Naive thymus-derived CD4-positive, alpha-beta T cell (primary cell): Measurements from ENCODE around the gene PARP15. TPM values are rescaled to one million over a fixed set of nuclear protein-coding genes. Genes with fewer than 3 reads are reported as not detected.
A peak's percentile ranks its signal among the peaks of the same experiment; 100 is the strongest.
"Not testable (repeated sequence)": the region's sequence is repeated elsewhere in the genome, so short reads cannot be mapped to it uniquely, and the experiment has no call there.

Experiments used
- ATAC-seq: fragments of 150-1000 bp; cut with Tn5 transposase; 2 replicates; pipeline ENCODE4 v1.10.0; 2021; ENCODE audit warnings: mild to moderate bottlenecking, moderate library complexity
- CTCF ChIA-PET: fragments of 350-600 bp; sonication (Branson Sonifier 250); formaldehyde crosslinking; loops from one replicate; lab custom pipeline; 2021; ENCODE audit warnings: antibody characterized with exemption; lab: Charles Lee
- POLR2A ChIA-PET: fragments of 350-600 bp; sonication (Branson Sonifier 250); formaldehyde crosslinking; loops from one replicate; lab custom pipeline; 2021; ENCODE audit warnings: antibody characterized with exemption, inconsistent platforms; lab: Charles Lee
- DNase-seq, 9 donors: peaks; one replicate each; pipeline versions ENCODE4 v3.0.0 to v3.0.0-alpha.2; 2020 to 2022; ENCODE audit warnings: mixed read lengths in 1 of 9
- H3K27ac ChIP-seq: one replicate; pipeline ENCODE4 v1.7.0; 2013; ENCODE audit warnings: mild to moderate bottlenecking, low read depth, low read length, moderate library complexity
- H3K27me3 ChIP-seq, 2 donors: one replicate each; pipeline ENCODE4 v1.7.0; 2013; ENCODE audit warnings: low read length in 2 of 2, mild to moderate bottlenecking in 2 of 2, moderate library complexity in 2 of 2; ENCODE audit not compliant: control insufficient read depth in 2 of 2, insufficient read depth in 2 of 2
- H3K36me3 ChIP-seq, 3 experiments: 1 replicate in 2 of 3; 2 replicates in 1 of 3; pipeline ENCODE4 v1.7.0; 2013; ENCODE audit warnings: low read length in 3 of 3, mild to moderate bottlenecking in 3 of 3, moderate library complexity in 1 of 3; ENCODE audit not compliant: insufficient read depth in 3 of 3, control insufficient read depth in 2 of 3
- H3K4me1 ChIP-seq, 2 donors: one replicate each; pipeline ENCODE4 v1.7.0; 2013; ENCODE audit warnings: low read length in 2 of 2, mild to moderate bottlenecking in 2 of 2, moderate library complexity in 1 of 2; ENCODE audit not compliant: control insufficient read depth in 2 of 2, insufficient read depth in 2 of 2
- H3K4me3 ChIP-seq: 2 replicates; pipeline ENCODE4 v1.7.0; 2013; ENCODE audit warnings: mild to moderate bottlenecking, low read length
- H3K9me3 ChIP-seq, 3 experiments: 1 replicate in 2 of 3; 2 replicates in 1 of 3; pipeline ENCODE4 v1.7.0; 2013; ENCODE audit warnings: low read length in 3 of 3; ENCODE audit not compliant: control insufficient read depth in 2 of 3
- H3K27ac Mint-ChIP-seq, 9 donors: one replicate each; pipeline ENCODE4 v1.8.0; 2020 to 2022; ENCODE audit warnings: mixed read lengths in 9 of 9, mild to moderate bottlenecking in 8 of 9, moderate library complexity in 5 of 9, inconsistent platforms in 2 of 9
- H3K27me3 Mint-ChIP-seq, 5 donors: one replicate each; pipeline ENCODE4 v1.8.0; 2021 to 2022; ENCODE audit warnings: mixed read lengths in 5 of 5, mild to moderate bottlenecking in 1 of 5
- H3K36me3 Mint-ChIP-seq, 5 donors: one replicate each; pipeline ENCODE4 v1.8.0; 2020 to 2022; ENCODE audit warnings: mixed read lengths in 5 of 5, mild to moderate bottlenecking in 3 of 5, inconsistent platforms in 1 of 5
- H3K4me1 Mint-ChIP-seq, 7 donors: one replicate each; pipeline ENCODE4 v1.8.0; 2020 to 2022; ENCODE audit warnings: mixed read lengths in 7 of 7, mild to moderate bottlenecking in 3 of 7, inconsistent platforms in 1 of 7
- H3K4me3 Mint-ChIP-seq, 10 donors: one replicate each; pipeline ENCODE4 v1.8.0; 2020 to 2022; ENCODE audit warnings: mild to moderate bottlenecking in 10 of 10, mixed read lengths in 10 of 10, moderate library complexity in 6 of 10, inconsistent platforms in 2 of 10
- H3K9me3 Mint-ChIP-seq, 11 donors: one replicate each; pipeline ENCODE4 v1.8.0; 2020 to 2022; ENCODE audit warnings: mixed read lengths in 11 of 11, mild to moderate bottlenecking in 4 of 11, inconsistent platforms in 1 of 11, moderate library complexity in 1 of 11
- intact Hi-C, 2 donors: fragments of 100-400 bp; cut with micrococcal nuclease; formaldehyde crosslinking; loops; one replicate each; pipeline ENCODE4 v1.15.1; 2023
- polyA plus RNA-seq, 2 donors: library from polyadenylated mRNA; unstranded; fragments of 300-500 nt; fragmentation: Illumina TruSeq; gene quantifications; one replicate each; pipeline ENCODE4 v1.2.3, GENCODE V29; 2021
- total RNA-seq, 6 experiments: library from RNA in 5 of 6; stranded (reverse) in 5 of 6; gene quantifications; 1 replicate in 5 of 6; 2 replicates in 1 of 6; pipeline ENCODE4 v1.2.3 and lab custom pipeline; 2021 to 2026

PARP15 gene
- total and polyA plus RNA-seq, 7 experiments from 2014 or later, result 3.2 to 71.0 (median 46.7) TPM

DNA sequence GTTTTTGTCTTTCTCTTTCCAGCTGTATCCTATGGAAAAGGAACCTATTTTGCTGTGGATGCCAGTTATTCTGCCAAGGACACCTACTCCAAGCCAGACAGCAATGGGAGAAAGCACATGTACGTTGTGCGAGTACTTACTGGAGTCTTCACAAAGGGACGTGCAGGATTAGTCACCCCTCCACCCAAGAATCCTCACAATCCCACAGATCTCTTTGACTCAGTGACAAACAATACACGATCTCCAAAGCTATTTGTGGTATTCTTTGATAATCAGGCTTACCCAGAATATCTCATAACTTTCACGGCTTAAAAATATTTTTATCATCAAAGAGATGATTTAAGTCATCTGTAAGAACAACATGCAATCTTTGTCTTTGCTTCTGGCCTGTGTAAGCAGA is 58.3 kb downstream of the PARP15 start:
- Mint-ChIP-seq H3K4me1 (peaks cover 0 to 3% (median 0%) of the 10 kb centered on the region in 7 donors), H3K9me3 (peaks cover 0 to 2% (median 0%) of the 10 kb centered on the region in 11 donors), H3K27ac (no peak overlapping the region), H3K36me3 (peaks cover 5 to 52% (median 40%) of the 10 kb centered on the region in 5 donors), H3K4me3 (no peak overlapping the region), H3K27me3 (no peaks in the 10 kb centered on the region)
- ChIA-PET CTCF (no interaction called here), POLR2A (no interaction called here)
- no peak overlapping the region for H3K27ac ChIP-seq
- intact Hi-C loops, result no loop called here
- no peak for ATAC-seq
- no peak for DNase-seq
- H3K4me1 ChIP-seq, result no peaks in the 10 kb centered on the region
- no peak overlapping the region for H3K4me3 ChIP-seq
- H3K9me3 ChIP-seq, result no peaks in the 10 kb centered on the region
- peaks cover 0 to 24% (median 5%) of the 10 kb centered on the region in 3 experiments for H3K36me3 ChIP-seq
- no peaks in the 10 kb centered on the region for H3K27me3 ChIP-seq

DNA sequence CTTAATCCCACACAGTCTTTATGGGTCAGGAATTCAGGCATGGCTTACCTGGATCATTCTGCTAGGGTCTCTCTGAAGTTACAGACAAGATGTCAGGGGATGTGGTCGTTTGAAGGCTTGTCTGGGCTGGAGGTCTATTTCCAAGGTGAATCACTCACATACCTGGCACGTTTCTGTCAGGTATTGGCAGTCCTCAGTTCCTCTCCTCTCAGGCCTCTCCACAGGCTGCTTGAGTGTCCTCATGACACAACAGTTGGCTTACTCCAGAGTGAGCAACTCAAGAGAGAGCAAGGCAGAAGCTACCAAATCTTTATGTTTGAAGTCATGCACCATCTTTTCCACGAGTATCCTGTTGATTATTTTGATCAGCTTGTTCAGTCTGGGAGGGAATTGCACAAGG is 59.2 kb downstream of the PARP15 start:
- peaks cover 0 to 7% (median 0%) of the 10 kb centered on the region in 7 donors for H3K4me1 Mint-ChIP-seq
- Histone ChIP-seq H3K4me1 (no peaks in the 10 kb centered on the region), H3K9me3 (no peaks in the 10 kb centered on the region), H3K36me3 (peaks cover 0 to 24% (median 5%) of the 10 kb centered on the region in 3 experiments), H3K4me3 (no peak overlapping the region), H3K27me3 (no peaks in the 10 kb centered on the region), H3K27ac (no peak overlapping the region)
- ChIA-PET POLR2A (interaction anchor here (0.6 kb wide), 1 partner anchor 55 kb away, joined by 3 read pairs; no protein-coding TSS in a partner anchor), CTCF (no interaction called here)
- no peak overlapping the region for H3K27ac Mint-ChIP-seq
- H3K9me3 Mint-ChIP-seq, result peaks cover 0 to 2% (median 0%) of the 10 kb centered on the region in 11 donors
- ATAC-seq (no peak), DNase-seq (no peak)
- H3K36me3 Mint-ChIP-seq, result peaks cover 5 to 52% (median 38%) of the 10 kb centered on the region in 5 donors
- H3K4me3 Mint-ChIP-seq, result no peak overlapping the region
- H3K27me3 Mint-ChIP-seq, result no peaks in the 10 kb centered on the region
- intact Hi-C loops, result no loop called here

DNA sequence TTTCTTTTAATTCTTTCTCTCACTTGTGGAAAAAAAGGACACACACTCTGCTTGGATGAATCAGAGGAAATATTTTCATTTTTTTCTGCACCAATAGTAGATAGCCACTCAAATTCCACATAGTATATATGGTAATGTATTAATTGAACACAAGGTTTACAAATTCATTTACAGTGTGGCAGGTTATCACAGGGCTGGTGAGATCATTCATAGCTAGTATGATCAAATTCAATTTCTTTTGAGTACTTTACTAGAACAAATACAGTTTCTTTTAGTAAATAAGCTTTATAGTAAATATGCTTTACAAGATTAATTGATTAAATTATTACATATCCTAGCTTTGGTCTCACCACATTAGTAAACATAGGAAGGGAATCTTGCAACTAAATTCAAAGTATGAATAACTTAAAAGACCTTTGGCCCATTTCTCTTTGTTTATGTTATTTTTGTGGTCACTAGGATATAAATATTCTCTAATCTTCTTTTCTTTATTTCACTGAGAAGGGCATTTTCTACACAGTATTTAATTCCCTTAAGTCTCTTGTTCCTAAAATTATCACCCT is 63.1 kb downstream of the PARP15 start:
- Mint-ChIP-seq H3K36me3 (peaks cover 0 to 50% (median 20%) of the 10 kb centered on the region in 5 donors), H3K4me3 (no peak overlapping the region), H3K4me1 (peaks cover 0 to 33% (median 8%) of the 10 kb centered on the region in 7 donors), H3K27ac (no peak overlapping the region), H3K27me3 (peaks cover 0 to 6% (median 0%) of the 10 kb centered on the region in 5 donors), H3K9me3 (peaks cover 0 to 4% (median 0%) of the 10 kb centered on the region in 11 donors)
- DNase-seq (no peak), ATAC-seq (no peak)
- H3K27ac ChIP-seq, result no peak overlapping the region
- peaks cover 0 to 9% (median 5%) of the 10 kb centered on the region in 3 experiments for H3K36me3 ChIP-seq
- intact Hi-C loops, result no loop called here
- ChIA-PET CTCF (no interaction called here), POLR2A (interaction anchor here (1.0 kb wide), 1 partner anchor 10 kb away, joined by 4 read pairs; no protein-coding TSS in a partner anchor)
- H3K9me3 ChIP-seq, result no peaks in the 10 kb centered on the region
- no peaks in the 10 kb centered on the region for H3K4me1 ChIP-seq
- no peak overlapping the region for H3K4me3 ChIP-seq
- no peaks in the 10 kb centered on the region for H3K27me3 ChIP-seq

DNA sequence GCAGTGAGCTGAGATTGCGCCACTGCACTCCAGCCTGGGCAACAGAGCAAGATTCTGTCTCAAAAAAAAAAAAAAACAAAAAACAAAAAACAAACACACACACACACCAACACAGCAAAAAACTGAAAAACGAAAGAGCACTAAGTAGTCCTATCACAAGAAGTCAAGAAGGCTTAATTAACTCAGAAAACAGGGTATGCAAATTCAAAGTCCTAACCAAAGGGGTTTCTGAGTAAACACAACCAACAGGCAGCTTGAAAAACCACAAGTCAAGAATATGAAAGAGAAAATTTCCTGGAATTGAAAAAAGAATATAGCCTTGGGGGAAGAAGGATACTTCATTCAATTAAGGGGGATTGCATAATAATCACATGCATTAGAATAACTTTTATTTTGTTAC is 65.5 kb downstream of the PARP15 start:
- H3K4me3 Mint-ChIP-seq, result peak overlapping the region in 1 of 10 donors; percentile 68

GRCh38 chr3:122646146-122646988 is 68.9 kb downstream of the PARP15 start:
- DNase-seq, result peak in 3 of 9 donors; percentile 22 to 41 (median 37)
- Histone ChIP-seq H3K4me1 (no peaks in the 10 kb centered on the region), H3K27me3 (no peaks in the 10 kb centered on the region), H3K27ac (peak overlapping the region; percentile 66), H3K36me3 (no peaks in the 10 kb centered on the region), H3K4me3 (peak overlapping the region; percentile 18), H3K9me3 (no peaks in the 10 kb centered on the region)
- peaks cover 0 to 14% (median 0%) of the 10 kb centered on the region in 5 donors for H3K36me3 Mint-ChIP-seq
- intact Hi-C loops, result loop anchor here (1.0 to 2.0 kb wide), 3 partner anchors 22 to 69 kb away; partner anchors contain the start of gene PARP15 (in 1 of the 2)
- peaks cover 0 to 31% (median 4%) of the 10 kb centered on the region in 5 donors for H3K27me3 Mint-ChIP-seq
- H3K9me3 Mint-ChIP-seq, result peaks cover 0 to 2% (median 0%) of the 10 kb centered on the region in 11 donors
- no peak for ATAC-seq
- POLR2A ChIA-PET, result interaction anchor here (0.6 to 2.6 kb wide), 3 partner anchors 33 to 132 kb away, joined by 3 to 14 read pairs (median 4); partner anchors contain the start of genes DTX3L, KPNA1, PARP14 and PARP9
- H3K4me1 Mint-ChIP-seq, result peaks cover 2 to 43% (median 7%) of the 10 kb centered on the region in 7 donors
- peak overlapping the region in 4 of 9 donors; percentile 8 to 93 (median 85) for H3K27ac Mint-ChIP-seq
- peak overlapping the region in 3 of 10 donors; percentile 74 to 86 (median 81) for H3K4me3 Mint-ChIP-seq
- CTCF ChIA-PET, result interaction anchor here (0.6 to 2.5 kb wide), 4 partner anchors 32 to 105 kb away, joined by 3 to 7 read pairs (median 4); no protein-coding TSS in a partner anchor

More for the DNA sequence above, 65.5 kb downstream of the PARP15 start:
- intact Hi-C loops, result loop anchor here in 1 of 2 donors (1.0 kb wide), 2 partner anchors 36 to 79 kb away; partner anchors contain the start of genes DTX3L and PARP9
- Mint-ChIP-seq H3K27me3 (peaks cover 0 to 14% (median 0%) of the 10 kb centered on the region in 5 donors), H3K36me3 (peaks cover 0 to 30% (median 7%) of the 10 kb centered on the region in 5 donors), H3K4me1 (peaks cover 2 to 47% (median 8%) of the 10 kb centered on the region in 7 donors), H3K9me3 (peaks cover 0 to 4% (median 0%) of the 10 kb centered on the region in 11 donors), H3K27ac (peak overlapping the region in 2 of 9 donors; percentile 23 to 65)
- DNase-seq (no peak), ATAC-seq (no peak)
- no peaks in the 10 kb centered on the region for H3K27me3 ChIP-seq
- H3K4me3 ChIP-seq, result no peak overlapping the region
- POLR2A ChIA-PET, result interaction anchor here (0.6 kb wide), 2 partner anchors 148 to 174 kb away, joined by 3 to 4 read pairs; no protein-coding TSS in a partner anchor
- no peaks in the 10 kb centered on the region for H3K9me3 ChIP-seq
- CTCF ChIA-PET, result interaction anchor here (0.6 kb wide), 1 partner anchor 64 kb away, joined by 3 read pairs; no protein-coding TSS in a partner anchor
- no peaks in the 10 kb centered on the region for H3K36me3 ChIP-seq
- H3K4me1 ChIP-seq, result no peaks in the 10 kb centered on the region
- no peak overlapping the region for H3K27ac ChIP-seq

- H3K4me1 Mint-ChIP-seq, H3K4me3 ChIP-seq, H3K4me3 Mint-ChIP-seq, POLR2A ChIA-PET, H3K27ac ChIP-seq, H3K27me3 ChIP-seq, ATAC-seq, DNase-seq, H3K9me3 ChIP-seq, H3K4me1 ChIP-seq, intact Hi-C loops, H3K9me3 Mint-ChIP-seq, H3K36me3 Mint-ChIP-seq, H3K36me3 ChIP-seq, H3K27ac Mint-ChIP-seq: not testable (repeated sequence)
- CTCF ChIA-PET, result interaction anchor here (0.6 kb wide), 1 partner anchor 22 kb away, joined by 3 read pairs; no protein-coding TSS in a partner anchor
- peaks cover 0 to 61% (median 5%) of the 10 kb centered on the region in 5 donors for H3K27me3 Mint-ChIP-seq
Observed at GRCh38 chr3:122651233-122651907, 73.9 kb downstream of the PARP15 start.
